Fibroblast of lung (primary cell): ENCODE data around the gene RPL14.

Experiments used
- CTCF ChIP-seq, 2 donors: IDR thresholded peaks in 1 of 2; conservative IDR thresholded peaks in 1 of 2; 1 replicate in 1 of 2; 2 replicates in 1 of 2; pipeline ENCODE4 v1.5.1; 2011 to 2012; ENCODE audit warnings: low read length in 2 of 2, control low read depth in 1 of 2, inconsistent platforms in 1 of 2, low read depth in 1 of 2, mild to moderate bottlenecking in 1 of 2
- EZH2 ChIP-seq: IDR thresholded peaks from 2 replicates; pipeline ENCODE4 v1.5.1; 2012; ENCODE audit warnings: low read length, control low read depth, mild to moderate bottlenecking; ENCODE audit errors: missing control alignments

DNA sequence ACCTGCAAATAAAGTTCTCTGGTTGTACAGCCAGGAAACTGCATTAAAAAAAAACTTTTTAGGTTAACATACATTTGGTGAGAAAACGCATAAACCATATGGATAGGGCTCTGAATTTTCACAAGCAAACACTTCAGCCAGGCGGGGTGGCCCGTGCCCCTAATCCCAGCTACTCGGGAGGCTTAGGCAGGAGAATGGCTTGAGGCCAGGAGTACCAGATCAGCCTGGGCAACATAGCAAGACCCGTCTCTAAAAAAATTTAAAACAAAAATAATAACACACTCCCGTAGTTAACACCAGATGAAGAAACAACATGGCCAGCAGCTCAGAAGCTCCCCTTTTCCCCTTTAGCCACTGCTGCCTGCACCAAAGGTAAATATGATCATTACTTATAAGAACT, 3.2 kb upstream of the RPL14 start:
- TF ChIP-seq EZH2 (no peak), CTCF (conservative IDR thresholded peaks at IDR 0.05 in 1 of 2, IDR thresholded peaks at IDR 0.05 in 1 of 2; ENCODE audit: low read depth in 1 of 2, low read length in 2 of 2) (no peak)
